ENCODE results near the gene PEX1.
"Not testable (repeated sequence)": the region's sequence is repeated elsewhere in the genome, so short reads cannot be mapped to it uniquely, and the experiment has no call there.

PEX1 gene

DNA sequence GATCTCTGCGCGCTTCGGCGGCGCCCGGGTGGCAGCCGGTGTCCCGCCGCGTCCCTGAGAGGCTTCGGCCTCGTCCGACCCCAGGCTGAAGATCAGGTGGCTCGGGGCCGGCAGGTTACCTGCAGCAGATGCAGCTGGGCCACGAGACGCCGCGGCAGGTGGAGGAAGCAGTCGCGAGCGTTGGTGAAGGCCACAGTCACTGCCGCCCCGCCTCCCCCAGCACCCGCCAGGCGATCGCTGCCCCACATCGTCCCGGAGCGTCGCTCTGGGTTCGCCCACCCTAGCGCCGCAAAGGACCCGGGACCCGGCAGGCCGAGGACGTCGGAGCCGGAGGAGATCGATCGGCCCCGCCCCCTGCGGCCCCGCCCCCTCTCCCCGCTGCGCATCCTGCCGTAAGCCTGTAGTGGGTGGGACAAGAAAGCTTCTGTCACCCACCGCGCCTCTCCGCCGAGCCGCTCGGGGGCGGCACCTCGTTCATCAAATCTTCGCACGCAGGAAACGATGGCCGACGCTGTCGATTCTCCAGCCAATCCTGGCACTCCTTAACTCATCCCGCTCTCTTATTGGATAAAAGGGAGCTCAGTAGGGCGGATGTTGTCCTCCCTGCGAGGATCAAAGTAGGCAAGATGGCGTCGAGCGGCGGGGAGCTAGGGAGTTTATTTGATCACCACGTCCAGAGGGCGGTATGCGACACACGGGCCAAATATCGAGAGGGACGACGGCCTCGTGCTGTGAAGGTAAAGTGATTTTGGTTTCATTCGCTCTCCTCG, at the start of gene PEX1, which contains the start of gene RBM48:
Gene PEX1 (minus strand): TSS at position 333 of the 770 bp plus-strand sequence. CDS start 85 bp downstream, at position 248.
Gene RBM48 (plus strand): TSS at position 608 of the 770 bp plus-strand sequence. CDS start 19 bp downstream, at position 627.
- DNase-seq (ENCODE audit: low spot score) = peak; percentile 98

DNA sequence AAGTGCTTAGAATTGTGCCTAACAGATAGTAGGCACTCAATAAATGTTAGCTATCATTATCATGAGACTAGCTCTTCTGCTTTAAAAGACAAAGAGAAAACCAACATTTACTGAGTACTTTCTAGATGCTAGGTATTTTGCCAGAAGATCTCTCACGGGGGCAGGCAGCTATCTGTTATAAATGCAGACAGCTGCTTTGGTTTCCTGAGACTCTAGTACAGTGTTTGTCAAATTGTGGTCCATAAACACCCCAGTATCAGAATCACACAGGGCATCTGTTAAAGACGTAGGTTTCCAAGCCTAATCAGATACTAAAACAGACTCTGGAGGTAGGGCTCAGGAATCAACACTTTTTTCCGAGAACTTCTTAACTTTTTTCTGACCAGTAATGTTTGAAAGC, 48.0 kb upstream of the PEX1 start:
- no peak for DNase-seq (ENCODE audit: low spot score)

DNA sequence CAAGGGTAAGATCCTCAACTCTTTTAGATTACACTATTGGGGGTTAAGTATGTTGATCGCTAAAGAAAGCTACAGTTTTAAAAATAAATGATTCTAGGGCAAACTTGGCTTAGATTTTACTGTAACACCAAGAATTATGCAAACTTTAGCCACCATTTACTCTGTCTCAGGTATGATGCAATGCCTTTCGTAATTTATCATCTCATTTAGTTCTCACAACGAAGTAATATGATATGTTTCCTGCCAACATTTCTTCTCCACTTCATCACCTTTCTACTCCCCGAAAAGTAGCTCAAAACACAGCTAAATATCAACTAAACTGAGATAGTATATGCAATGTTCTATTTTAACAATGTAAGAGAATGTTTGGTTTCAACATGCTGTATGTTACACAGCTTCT, 40.8 kb upstream of the PEX1 start:
- DNase-seq (ENCODE audit: low spot score) = no peak

GRCh38 chr7:92567460-92567859, 39.1 kb upstream of the PEX1 start:
- no peak for DNase-seq (ENCODE audit: low spot score)

GRCh38 chr7:92563345-92563744, 35.0 kb upstream of the PEX1 start:
- DNase-seq (ENCODE audit: low spot score) = no peak

- DNase-seq (ENCODE audit: low spot score) = no peak
These were observed 32.3 kb upstream of the PEX1 start for GRCh38 chr7:92560602-92561001.

DNA sequence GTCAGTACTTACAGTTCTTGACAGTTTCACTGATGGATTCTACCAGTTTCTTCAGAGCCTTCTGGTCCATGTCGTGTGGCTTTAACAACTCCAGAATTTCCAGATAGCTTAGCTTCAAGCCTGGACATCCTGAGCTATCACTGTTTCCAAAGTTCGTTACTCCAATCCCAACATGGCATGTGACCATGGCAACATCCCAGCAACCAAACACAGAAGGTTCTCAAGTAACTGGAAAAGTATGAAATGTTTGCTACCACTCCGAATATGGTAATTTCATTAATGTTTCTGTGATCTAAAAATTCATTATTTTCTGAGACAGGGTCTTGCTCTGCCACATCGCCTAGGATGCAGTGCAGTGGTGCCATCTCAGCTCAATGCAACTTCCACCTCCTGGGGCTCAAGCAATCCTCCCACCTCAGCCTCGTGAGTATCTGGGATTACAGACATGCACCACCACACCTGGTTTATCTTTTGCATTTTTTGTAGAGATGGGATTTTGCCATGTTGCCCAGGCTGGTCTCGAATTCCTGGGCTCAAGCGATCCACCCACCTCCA, 29.6 kb upstream of the PEX1 start:
- no peak for DNase-seq (ENCODE audit: low spot score)

DNA sequence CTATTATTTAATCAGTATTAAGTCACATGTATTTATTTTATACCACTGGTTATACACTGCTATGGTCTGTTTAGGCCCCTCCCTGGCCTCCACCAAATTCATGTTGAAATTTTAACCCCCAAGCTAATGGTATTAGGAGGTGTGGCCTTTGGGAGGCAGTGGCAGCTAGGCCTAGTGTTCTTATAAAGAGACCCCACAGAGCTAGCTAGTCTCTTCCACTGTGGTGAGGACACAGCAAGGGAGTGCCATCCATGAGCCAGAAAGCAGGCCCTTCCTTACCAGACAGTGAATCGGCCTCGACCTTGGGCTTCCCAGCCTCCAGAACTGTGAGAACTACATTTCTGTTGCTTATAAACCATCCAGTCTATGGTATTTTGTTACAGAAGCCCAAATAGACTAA, 28.9 kb upstream of the PEX1 start:
- no peak for DNase-seq (ENCODE audit: low spot score)

DNA sequence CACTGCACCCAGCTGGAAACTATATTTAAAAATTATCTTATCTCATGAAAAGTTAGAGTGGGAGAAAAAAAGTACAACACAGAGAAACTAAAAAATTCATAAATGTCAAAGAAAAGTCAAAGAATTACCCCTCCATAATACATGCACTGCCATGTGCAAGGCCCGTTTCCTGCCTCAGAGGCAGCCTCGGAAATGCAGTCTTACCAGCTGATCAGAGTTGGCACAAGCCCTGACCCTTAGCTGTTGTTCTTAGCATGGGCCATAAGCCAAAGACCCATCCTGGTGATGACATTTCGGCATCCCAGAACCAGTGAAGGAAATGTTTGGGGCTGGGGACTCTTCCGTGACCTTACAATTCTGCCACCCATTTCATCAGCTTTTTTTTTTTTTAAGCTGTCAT, 21.9 kb upstream of the PEX1 start:
- no peak for DNase-seq (ENCODE audit: low spot score)

DNA sequence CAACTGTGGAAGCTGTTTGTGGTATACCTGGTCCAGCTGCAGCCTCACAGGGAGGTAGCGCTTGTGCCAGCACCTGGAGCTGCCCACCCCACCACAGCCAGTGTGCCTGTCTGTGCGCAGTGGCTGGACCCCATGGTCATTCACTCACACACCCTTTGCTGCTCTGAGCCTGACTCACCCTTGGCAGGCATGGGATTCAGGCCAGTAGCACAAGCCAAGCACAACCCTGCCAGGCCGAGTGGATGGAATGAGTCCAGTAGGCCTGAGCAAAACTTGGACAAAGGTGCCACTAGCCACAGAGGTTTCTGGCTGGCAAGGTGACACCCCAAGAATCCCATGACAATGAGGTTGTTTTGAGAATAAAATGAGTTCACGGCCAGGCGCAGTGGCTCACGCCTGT, 19.3 kb upstream of the PEX1 start:
- DNase-seq (ENCODE audit: low spot score) = no peak

DNA sequence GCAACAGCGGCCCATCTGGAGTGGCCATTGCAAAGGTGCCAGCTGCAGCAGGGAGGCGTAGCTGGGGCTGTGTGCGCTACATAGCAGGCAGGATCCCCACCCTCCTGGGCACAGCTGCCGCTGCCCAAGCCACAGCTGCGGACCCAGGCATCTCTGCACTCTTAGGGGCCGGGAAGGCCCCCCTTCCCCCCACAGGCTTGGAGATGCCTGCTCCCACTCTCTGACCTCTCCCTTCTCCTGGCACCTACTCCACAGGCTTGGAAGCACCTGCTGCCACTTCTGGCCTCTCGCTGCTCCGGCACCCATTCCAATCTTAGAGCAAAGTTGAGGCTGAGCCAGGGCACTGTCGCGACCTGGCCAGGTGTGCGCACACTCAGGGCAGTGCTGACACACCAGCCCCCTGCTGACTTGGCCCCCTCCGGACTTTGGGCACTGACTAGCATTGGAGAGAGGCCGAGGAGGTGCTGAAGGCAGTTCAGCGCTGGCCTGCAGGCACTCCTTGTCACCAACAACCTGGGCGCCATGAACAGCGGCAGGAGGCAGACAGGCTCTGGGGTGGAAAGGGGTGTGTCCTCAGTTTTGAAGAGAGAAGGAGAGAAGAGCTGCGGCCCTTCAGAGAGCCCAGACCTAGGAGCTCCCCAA, 18.7 kb upstream of the PEX1 start:
- no peak for DNase-seq (ENCODE audit: low spot score)

DNA sequence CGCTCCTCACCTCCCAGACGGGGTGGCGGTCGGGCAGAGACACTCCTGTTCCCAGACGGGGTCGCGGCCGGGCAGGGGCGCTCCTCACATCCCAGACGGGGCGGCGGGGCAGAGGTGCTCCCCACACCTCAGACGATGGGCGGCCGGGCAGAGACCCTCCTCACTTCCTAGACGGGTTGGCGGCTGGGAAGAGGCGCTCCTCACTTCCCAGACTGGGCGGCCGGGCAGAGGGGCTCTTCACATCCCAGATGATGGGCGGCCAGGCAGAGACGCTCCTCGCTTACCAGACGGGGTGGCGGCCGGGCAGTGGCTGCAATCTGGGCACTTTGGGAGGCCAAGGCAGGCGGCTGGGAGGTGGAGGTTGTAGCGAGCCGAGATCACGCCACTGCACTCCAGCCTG, 16.8 kb upstream of the PEX1 start:
- not testable (repeated sequence) for DNase-seq (ENCODE audit: low spot score)

- not testable (repeated sequence) for DNase-seq (ENCODE audit: low spot score)
These were observed 15.2 kb upstream of the PEX1 start for GRCh38 chr7:92543542-92543941.

- DNase-seq (ENCODE audit: low spot score) = no peak
These were observed 6.3 kb upstream of the PEX1 start for GRCh38 chr7:92534572-92534971.

GRCh38 chr7:92528958-92529264, 591 bp upstream of the PEX1 start:
- DNase-seq (ENCODE audit: low spot score) = no peak

- peak; percentile 56 for DNase-seq (ENCODE audit: low spot score)
These were observed 776 bp downstream of the PEX1 start for GRCh38 chr7:92527300-92528187.

DNA sequence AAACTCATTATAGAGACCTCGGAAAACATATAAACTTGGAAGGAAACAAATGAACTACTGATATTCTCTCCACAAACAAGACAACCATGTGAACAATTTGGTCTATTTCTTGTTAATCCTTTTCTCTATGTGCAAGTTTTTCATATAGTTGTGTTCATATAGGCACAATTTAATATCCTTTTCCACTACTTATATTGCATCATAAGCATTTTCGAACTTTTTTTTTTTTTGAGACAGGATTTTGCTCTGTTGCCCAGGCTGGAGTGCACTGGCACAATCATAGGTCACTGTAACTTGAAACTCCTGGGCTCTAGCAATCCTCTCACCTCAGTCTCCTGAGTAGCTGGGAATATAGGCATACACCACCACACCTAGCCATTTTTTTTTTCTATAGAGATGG, 5.2 kb downstream of the PEX1 start:
- DNase-seq (ENCODE audit: low spot score) = no peak

GRCh38 chr7:92520024-92520423, 8.3 kb downstream of the PEX1 start:
- no peak for DNase-seq (ENCODE audit: low spot score)

DNA sequence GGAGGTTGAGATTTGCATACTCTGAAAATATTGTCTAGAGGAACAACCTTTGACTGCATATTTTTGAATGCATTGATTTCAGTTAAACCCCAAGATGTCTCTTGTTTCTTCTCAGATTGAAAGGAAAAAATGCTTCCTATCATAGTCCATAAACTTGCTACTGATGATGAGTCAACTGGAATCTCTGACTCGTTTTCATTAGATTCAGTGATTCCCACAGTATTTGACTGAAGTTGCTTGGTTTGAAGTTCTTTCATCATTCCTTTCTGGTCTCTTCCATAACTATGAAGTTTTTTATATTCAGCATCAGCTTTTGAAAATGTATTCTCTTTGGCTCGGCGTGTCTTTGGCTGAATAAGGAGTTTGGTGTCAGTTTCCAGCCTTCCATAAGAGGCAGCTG, 10.7 kb downstream of the PEX1 start:
- DNase-seq (ENCODE audit: low spot score) = peak; percentile 37

DNA sequence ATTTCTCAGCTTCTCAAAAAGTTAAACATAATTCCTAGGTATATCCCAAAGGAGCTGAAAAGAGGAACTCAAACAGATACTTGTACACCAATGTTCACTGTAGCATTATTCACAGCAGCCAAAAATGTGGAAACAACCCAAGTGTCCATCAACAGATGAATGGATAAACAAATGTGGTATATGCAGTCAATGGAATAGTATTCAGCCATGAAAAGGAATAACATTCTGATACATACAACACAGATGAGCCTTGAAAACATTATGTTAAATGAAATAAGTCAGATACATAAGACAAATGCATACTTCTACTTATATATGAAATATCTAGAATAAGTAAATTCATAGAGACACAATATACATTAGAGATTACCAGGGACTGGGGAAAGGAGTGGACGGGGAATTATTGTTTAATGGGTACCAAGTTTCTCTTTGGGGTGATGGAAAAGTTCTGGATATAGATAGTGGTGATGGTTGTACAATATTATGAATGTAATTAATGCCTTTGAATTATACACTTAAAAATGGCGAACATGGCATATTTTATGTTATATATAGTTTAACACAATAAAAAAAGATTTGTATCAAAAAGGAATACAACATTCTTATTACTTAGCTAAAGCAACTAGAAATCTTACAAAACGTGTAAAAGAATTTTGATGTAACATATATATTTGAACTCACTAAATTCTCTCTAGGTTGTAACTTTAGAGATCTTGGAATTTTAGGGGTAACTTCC, 15.0 kb downstream of the PEX1 start:
- no peak for DNase-seq (ENCODE audit: low spot score)

GRCh38 chr7:92508946-92509345, 19.4 kb downstream of the PEX1 start:
- no peak for DNase-seq (ENCODE audit: low spot score)

GRCh38 chr7:92506363-92506762, 22.0 kb downstream of the PEX1 start:
- DNase-seq (ENCODE audit: low spot score) = no peak

All from AG08395 (cell line).